ENCODE measurements around the gene TBX6. TPM values are rescaled to one million over a fixed set of nuclear protein-coding genes. Genes with fewer than 3 reads are reported as not detected.

Gene TBX6
- total RNA-seq, 4 donors from 2014 or later: 0.42 to 1.3 (median 0.67) TPM

- intact Hi-C loops (cut with DNase I): no loop called here
- H3K27me3 ChIP-seq: no peaks in the 10 kb centered on the region
- H3K36me3 ChIP-seq: peaks cover 37 to 69% (median 63%) of the 10 kb centered on the region in 4 donors
- no peaks in the 10 kb centered on the region for H3K9me3 ChIP-seq
- no peak overlapping the region for H3K4me3 ChIP-seq
- H3K27ac ChIP-seq (replicated peaks in 1 of 4): peak overlapping the region in 1 of 4 donors; percentile 93
- WGBS: 69% methylated on average over 6 of the region's 6 CpGs
- peaks cover 29 to 46% (median 39%) of the 10 kb centered on the region in 4 donors for H3K4me1 ChIP-seq
- TF ChIP-seq POLR2A (IDR thresholded peaks at IDR 0.05; ENCODE audit: low read depth) (no peak), POLR2AphosphoS5 (IDR thresholded peaks at IDR 0.05) (no peak), CTCF (IDR thresholded peaks at IDR 0.05) (no peak), EP300 (IDR thresholded peaks at IDR 0.05) (no peak)
- DNase-seq (ENCODE audit: extremely low spot score): no peak
Observed at GRCh38 chr16:30077656-30078055, 14.1 kb downstream of the TBX6 start.

GRCh38 chr16:30076276-30076791 is 15.4 kb downstream of the TBX6 start:
- TF ChIP-seq CTCF (IDR thresholded peaks at IDR 0.05): no peak
- no peak for DNase-seq (ENCODE audit: extremely low spot score)
- intact Hi-C loops (cut with DNase I): no loop called here
- Histone ChIP-seq H3K4me3 (peak overlapping the region; percentile 78 to 99 (median 90)), H3K27ac (replicated peaks in 1 of 4) (peak overlapping the region; percentile 89 to 95 (median 92)), H3K27me3 (no peaks in the 10 kb centered on the region), H3K9me3 (no peaks in the 10 kb centered on the region), H3K4me1 (peaks cover 29 to 49% (median 42%) of the 10 kb centered on the region in 4 donors), H3K36me3 (peaks cover 35 to 69% (median 62%) of the 10 kb centered on the region in 4 donors)
- 4% methylated on average over 23 of the region's 33 CpGs for WGBS

GRCh38 chr16:30075503-30076275 is 16.0 kb downstream of the TBX6 start, which contains the start of gene PPP4C:
Gene PPP4C (plus strand): TSS chr16:30075994. CDS start chr16:30076378, 384 bp downstream.
- TF ChIP-seq EP300 (IDR thresholded peaks at IDR 0.05): no peak
- TF ChIP-seq POLR2A (IDR thresholded peaks at IDR 0.05; ENCODE audit: low read depth): peak; percentile 72
- TF ChIP-seq CTCF (IDR thresholded peaks at IDR 0.05): peak in 2 of 3 experiments; percentile 8 to 27
- TF ChIP-seq POLR2AphosphoS5 (IDR thresholded peaks at IDR 0.05): peak; percentile 95 to 97
- WGBS: 4% methylated on average over 52 of the region's 67 CpGs

DNA sequence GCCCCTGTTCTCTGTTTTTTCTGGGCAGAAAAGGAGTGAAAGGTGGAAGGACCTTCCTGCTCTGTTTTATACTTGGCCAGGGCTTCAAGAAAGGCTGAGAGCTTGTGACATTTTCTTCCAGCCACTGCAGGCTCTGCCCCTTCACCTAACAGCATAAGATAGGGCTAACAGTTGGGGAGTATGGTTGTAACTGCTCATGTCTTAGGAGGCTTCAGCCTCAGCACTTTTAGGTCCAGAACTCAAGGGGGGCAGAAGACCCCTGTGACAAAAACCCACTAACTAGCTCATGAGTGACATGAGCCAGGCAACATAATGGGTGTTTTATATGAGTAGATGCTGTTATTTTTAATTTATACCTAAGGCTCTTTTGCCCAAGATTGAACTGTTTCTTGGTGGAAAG is 21.2 kb downstream of the TBX6 start:
- intact Hi-C loops (cut with DNase I): no loop called here

More at GRCh38 chr16:30075503-30076275, 16.0 kb downstream of the TBX6 start, which contains the start of gene PPP4C:
- no peaks in the 10 kb centered on the region for H3K27me3 ChIP-seq
- H3K9me3 ChIP-seq: no peaks in the 10 kb centered on the region
- intact Hi-C loops (cut with DNase I): no loop called here
- peaks cover 29 to 55% (median 48%) of the 10 kb centered on the region in 4 donors for H3K4me1 ChIP-seq
- H3K27ac ChIP-seq (replicated peaks in 1 of 4): peak within 1 kb of the TSS; percentile 89 to 95 (median 92)
- peak within 1 kb of the TSS; percentile 78 to 99 (median 90) for H3K4me3 ChIP-seq
- peaks cover 35 to 69% (median 62%) of the 10 kb centered on the region in 4 donors for H3K36me3 ChIP-seq
- DNase-seq (ENCODE audit: extremely low spot score): peak; percentile 98

More for the DNA sequence above, 21.2 kb downstream of the TBX6 start:
- Histone ChIP-seq H3K4me3 (peak overlapping the region in 3 of 4 donors; percentile 15 to 33 (median 30)), H3K36me3 (peaks cover 55 to 74% (median 68%) of the 10 kb centered on the region in 4 donors), H3K27me3 (no peaks in the 10 kb centered on the region), H3K27ac (replicated peaks in 1 of 4) (peak overlapping the region; percentile 98 to 100 (median 99)), H3K4me1 (peaks cover 45 to 64% (median 61%) of the 10 kb centered on the region in 4 donors), H3K9me3 (no peaks in the 10 kb centered on the region)
- no peak for DNase-seq (ENCODE audit: extremely low spot score)
- TF ChIP-seq POLR2A (IDR thresholded peaks at IDR 0.05; ENCODE audit: low read depth) (no peak), POLR2AphosphoS5 (IDR thresholded peaks at IDR 0.05) (no peak), EP300 (IDR thresholded peaks at IDR 0.05) (no peak), CTCF (IDR thresholded peaks at IDR 0.05) (no peak)

All from esophagus muscularis mucosa (tissue), 4 donors.